ENCODE data around the gene DCBLD2.

The DCBLD2 gene

GRCh38 chr3:98921957-98922356, 20.5 kb upstream of the DCBLD2 start:
- no peak overlapping the region for H3K27ac ChIP-seq
- no peak for TF ChIP-seq CTCF (IDR thresholded peaks at IDR 0.05)
- H3K4me2 ChIP-seq (ENCODE audit: low read length) = no peak overlapping the region
- no peaks in the 10 kb centered on the region for H3K9me3 ChIP-seq (ENCODE audit: control insufficient read depth, low read length)
- H3K4me1 ChIP-seq = no peaks in the 10 kb centered on the region
- no peak overlapping the region for H3K9ac ChIP-seq
- no peaks in the 10 kb centered on the region for H3K27me3 ChIP-seq (ENCODE audit: control insufficient read depth, insufficient read depth, low read length)
- H3K36me3 ChIP-seq (ENCODE audit: control insufficient read depth, insufficient read depth, low read length) = no peaks in the 10 kb centered on the region
- no peaks in the 10 kb centered on the region for H3K79me2 ChIP-seq
- H2AFZ ChIP-seq = no peak overlapping the region
- no peak overlapping the region for H3K4me3 ChIP-seq (ENCODE audit: low read depth, low read length)

- TF ChIP-seq CTCF (IDR thresholded peaks at IDR 0.05) = no peak
- no peak overlapping the region for H3K9ac ChIP-seq
- no peak overlapping the region for H2AFZ ChIP-seq
- H3K9me3 ChIP-seq (ENCODE audit: control insufficient read depth, low read length) = no peaks in the 10 kb centered on the region
- H3K4me1 ChIP-seq = no peaks in the 10 kb centered on the region
- no peaks in the 10 kb centered on the region for H3K36me3 ChIP-seq (ENCODE audit: control insufficient read depth, insufficient read depth, low read length)
- no peaks in the 10 kb centered on the region for H3K27me3 ChIP-seq (ENCODE audit: control insufficient read depth, insufficient read depth, low read length)
- H3K27ac ChIP-seq = no peak overlapping the region
- no peak overlapping the region for H3K4me3 ChIP-seq (ENCODE audit: low read depth, low read length)
- H3K4me2 ChIP-seq (ENCODE audit: low read length) = no peak overlapping the region
- no peaks in the 10 kb centered on the region for H3K79me2 ChIP-seq
Measured at GRCh38 chr3:98920166-98920565, 18.7 kb upstream of the DCBLD2 start.

GRCh38 chr3:98918586-98918985, 17.1 kb upstream of the DCBLD2 start:
- Histone ChIP-seq H3K4me3 (ENCODE audit: low read depth, low read length) (no peak overlapping the region), H2AFZ (no peak overlapping the region), H3K9me3 (ENCODE audit: control insufficient read depth, low read length) (no peaks in the 10 kb centered on the region), H3K4me1 (no peaks in the 10 kb centered on the region), H3K27me3 (ENCODE audit: control insufficient read depth, insufficient read depth, low read length) (no peaks in the 10 kb centered on the region), H3K4me2 (ENCODE audit: low read length) (no peak overlapping the region), H3K9ac (no peak overlapping the region), H3K79me2 (no peaks in the 10 kb centered on the region), H3K27ac (no peak overlapping the region), H3K36me3 (ENCODE audit: control insufficient read depth, insufficient read depth, low read length) (no peaks in the 10 kb centered on the region)
- TF ChIP-seq CTCF (IDR thresholded peaks at IDR 0.05) = no peak

- H3K79me2 ChIP-seq = no peaks in the 10 kb centered on the region
- no peak overlapping the region for H3K27ac ChIP-seq
- H3K9me3 ChIP-seq (ENCODE audit: control insufficient read depth, low read length) = no peaks in the 10 kb centered on the region
- H3K36me3 ChIP-seq (ENCODE audit: control insufficient read depth, insufficient read depth, low read length) = no peaks in the 10 kb centered on the region
- no peak overlapping the region for H3K9ac ChIP-seq
- no peak overlapping the region for H2AFZ ChIP-seq
- no peak for TF ChIP-seq CTCF (IDR thresholded peaks at IDR 0.05)
- H3K4me2 ChIP-seq (ENCODE audit: low read length) = no peak overlapping the region
- no peaks in the 10 kb centered on the region for H3K27me3 ChIP-seq (ENCODE audit: control insufficient read depth, insufficient read depth, low read length)
- H3K4me3 ChIP-seq (ENCODE audit: low read depth, low read length) = no peak overlapping the region
- no peaks in the 10 kb centered on the region for H3K4me1 ChIP-seq
Measured at GRCh38 chr3:98917608-98918007, 16.1 kb upstream of the DCBLD2 start.

- no peak overlapping the region for H3K4me3 ChIP-seq (ENCODE audit: low read depth, low read length)
- no peak overlapping the region for H2AFZ ChIP-seq
- H3K27me3 ChIP-seq (ENCODE audit: control insufficient read depth, insufficient read depth, low read length) = no peaks in the 10 kb centered on the region
- TF ChIP-seq CTCF (IDR thresholded peaks at IDR 0.05) = no peak
- no peaks in the 10 kb centered on the region for H3K36me3 ChIP-seq (ENCODE audit: control insufficient read depth, insufficient read depth, low read length)
- no peaks in the 10 kb centered on the region for H3K79me2 ChIP-seq
- H3K4me1 ChIP-seq = no peaks in the 10 kb centered on the region
- no peak overlapping the region for H3K4me2 ChIP-seq (ENCODE audit: low read length)
- H3K9ac ChIP-seq = no peak overlapping the region
- H3K27ac ChIP-seq = no peak overlapping the region
- no peaks in the 10 kb centered on the region for H3K9me3 ChIP-seq (ENCODE audit: control insufficient read depth, low read length)
Measured at GRCh38 chr3:98914210-98915080, 12.9 kb upstream of the DCBLD2 start.
